Measurements from ENCODE around the gene CCSER1. TPM values are rescaled to one million over a fixed set of nuclear protein-coding genes. Genes with fewer than 3 reads are reported as not detected.
"Not testable (repeated sequence)": the region's sequence is repeated elsewhere in the genome, so short reads cannot be mapped to it uniquely, and the experiment has no call there.

CCSER1 gene
- total RNA-seq, 1 experiment from 2014 or later = 5.9 TPM

DNA sequence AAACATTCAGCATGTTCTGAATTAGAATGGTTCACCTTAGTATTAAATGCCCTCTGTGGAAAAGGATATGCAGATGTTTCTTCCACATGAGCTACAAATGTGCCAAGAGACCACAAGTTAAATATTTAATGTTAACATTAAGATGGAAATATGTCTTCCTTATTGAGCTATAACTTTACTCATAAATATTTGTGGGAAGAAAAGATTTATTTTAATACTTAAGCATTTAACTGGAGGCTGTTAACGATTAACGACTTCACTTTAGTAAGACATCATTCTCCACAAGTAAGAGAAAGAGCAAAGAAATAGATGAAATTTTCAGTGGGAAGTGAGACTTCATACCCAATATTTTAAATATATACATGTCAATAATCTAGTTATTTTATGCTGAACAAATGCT, 1130.5 kb downstream of the CCSER1 start:
- no peak for DNase-seq
- Histone ChIP-seq H3K9me3 (ENCODE audit: insufficient read depth, low read depth) (no peaks in the 10 kb centered on the region), H3K9me2 (ENCODE audit: insufficient read depth) (no peaks in the 10 kb centered on the region), H2AFZ (no peak overlapping the region), H3K79me2 (ENCODE audit: low read depth) (no peaks in the 10 kb centered on the region), H4K20me1 (ENCODE audit: insufficient read depth) (no peaks in the 10 kb centered on the region), H3K4me2 (no peak overlapping the region), H3K4me3 (no peak overlapping the region), H3K27ac (no peak overlapping the region), H3K27me3 (ENCODE audit: insufficient read depth, low read depth) (no peaks in the 10 kb centered on the region), H3K4me1 (replicated peaks; ENCODE audit: insufficient read depth) (no peaks in the 10 kb centered on the region), H3K36me3 (ENCODE audit: low read depth) (no peaks in the 10 kb centered on the region), H3F3A (ENCODE audit: insufficient read depth, low read depth) (no peaks in the 10 kb centered on the region)
- BruUV-seq (replicated peaks) = no TSS peak
- POLR2A ChIA-PET (ENCODE audit: unreplicated experiment) = no interaction called here
- intact Hi-C loops (cut with micrococcal nuclease; ENCODE audit: unreplicated experiment) = no loop called here
- CTCF ChIA-PET = no interaction called here
- TF ChIP-seq EZH2 (IDR thresholded peaks at IDR 0.05; ENCODE audit: low read depth) = no peak
- TF ChIP-seq, protein P1, sequence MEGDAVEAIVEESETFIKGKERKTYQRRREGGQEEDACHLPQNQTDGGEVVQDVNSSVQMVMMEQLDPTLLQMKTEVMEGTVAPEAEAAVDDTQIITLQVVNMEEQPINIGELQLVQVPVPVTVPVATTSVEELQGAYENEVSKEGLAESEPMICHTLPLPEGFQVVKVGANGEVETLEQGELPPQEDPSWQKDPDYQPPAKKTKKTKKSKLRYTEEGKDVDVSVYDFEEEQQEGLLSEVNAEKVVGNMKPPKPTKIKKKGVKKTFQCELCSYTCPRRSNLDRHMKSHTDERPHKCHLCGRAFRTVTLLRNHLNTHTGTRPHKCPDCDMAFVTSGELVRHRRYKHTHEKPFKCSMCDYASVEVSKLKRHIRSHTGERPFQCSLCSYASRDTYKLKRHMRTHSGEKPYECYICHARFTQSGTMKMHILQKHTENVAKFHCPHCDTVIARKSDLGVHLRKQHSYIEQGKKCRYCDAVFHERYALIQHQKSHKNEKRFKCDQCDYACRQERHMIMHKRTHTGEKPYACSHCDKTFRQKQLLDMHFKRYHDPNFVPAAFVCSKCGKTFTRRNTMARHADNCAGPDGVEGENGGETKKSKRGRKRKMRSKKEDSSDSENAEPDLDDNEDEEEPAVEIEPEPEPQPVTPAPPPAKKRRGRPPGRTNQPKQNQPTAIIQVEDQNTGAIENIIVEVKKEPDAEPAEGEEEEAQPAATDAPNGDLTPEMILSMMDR (conservative IDR thresholded peaks at IDR 0.05) = no peak

DNA sequence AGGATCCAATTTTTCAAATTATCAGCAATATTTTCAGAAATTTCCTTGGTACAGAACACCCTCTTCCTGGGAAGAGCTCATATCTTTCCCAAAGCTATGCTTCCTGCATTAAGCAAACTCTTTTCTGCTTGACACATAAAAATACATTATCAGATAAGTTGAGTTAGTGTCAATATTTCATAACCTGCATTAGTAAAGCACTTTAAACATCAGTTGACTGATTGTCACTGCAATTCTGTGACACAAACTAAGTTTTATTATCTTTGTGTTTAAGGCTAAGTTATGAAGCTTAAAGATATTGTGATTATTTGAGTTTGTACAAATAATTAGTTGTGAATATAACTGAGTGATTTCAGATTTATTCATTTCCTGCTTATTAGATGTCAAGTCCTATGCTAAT, 1131.1 kb downstream of the CCSER1 start:
- H3K4me1 ChIP-seq (replicated peaks; ENCODE audit: insufficient read depth) = no peaks in the 10 kb centered on the region
- no peaks in the 10 kb centered on the region for H4K20me1 ChIP-seq (ENCODE audit: insufficient read depth)
- CTCF ChIA-PET = no interaction called here
- BruUV-seq (replicated peaks) = no TSS peak
- no peak overlapping the region for H3K27ac ChIP-seq
- H3K4me3 ChIP-seq = no peak overlapping the region
- no peaks in the 10 kb centered on the region for H3K27me3 ChIP-seq (ENCODE audit: insufficient read depth, low read depth)
- no peaks in the 10 kb centered on the region for H3K9me3 ChIP-seq (ENCODE audit: insufficient read depth, low read depth)
- H3K79me2 ChIP-seq (ENCODE audit: low read depth) = no peaks in the 10 kb centered on the region
- H3K36me3 ChIP-seq (ENCODE audit: low read depth) = no peaks in the 10 kb centered on the region
- POLR2A ChIA-PET (ENCODE audit: unreplicated experiment) = no interaction called here
- TF ChIP-seq, protein P1 (conservative IDR thresholded peaks at IDR 0.05) = no peak
- TF ChIP-seq EZH2 (IDR thresholded peaks at IDR 0.05; ENCODE audit: low read depth) = no peak
- H3K4me2 ChIP-seq = no peak overlapping the region
- intact Hi-C loops (cut with micrococcal nuclease; ENCODE audit: unreplicated experiment) = no loop called here
- H3K9me2 ChIP-seq (ENCODE audit: insufficient read depth) = no peaks in the 10 kb centered on the region
- H3F3A ChIP-seq (ENCODE audit: insufficient read depth, low read depth) = no peaks in the 10 kb centered on the region
- DNase-seq = no peak
- no peak overlapping the region for H2AFZ ChIP-seq

DNA sequence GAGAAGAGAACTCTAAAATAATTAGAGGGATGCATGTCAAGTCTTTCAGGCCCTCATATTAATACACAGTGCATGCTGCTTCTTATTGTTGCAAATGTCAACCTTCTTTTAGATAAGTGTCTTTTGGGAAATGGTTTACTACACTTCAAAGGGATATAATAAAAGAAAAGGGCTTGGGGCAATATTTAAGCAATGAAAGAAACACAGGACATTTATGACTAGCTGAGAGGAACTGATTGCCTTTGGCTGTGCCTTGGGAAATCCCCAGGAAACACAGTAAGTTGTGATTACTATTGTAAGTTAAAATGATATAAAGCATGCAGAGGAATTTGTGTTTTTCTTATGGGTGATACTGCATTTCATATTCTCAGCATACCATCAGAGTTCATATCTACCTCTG, 1140.3 kb downstream of the CCSER1 start:
- no peaks in the 10 kb centered on the region for H3K9me3 ChIP-seq (ENCODE audit: insufficient read depth, low read depth)
- BruUV-seq (replicated peaks) = no TSS peak
- ChIA-PET CTCF (no interaction called here), POLR2A (ENCODE audit: unreplicated experiment) (no interaction called here)
- no peaks in the 10 kb centered on the region for H3F3A ChIP-seq (ENCODE audit: insufficient read depth, low read depth)
- H3K27me3 ChIP-seq (ENCODE audit: insufficient read depth, low read depth) = no peaks in the 10 kb centered on the region
- no peak for TF ChIP-seq EZH2 (IDR thresholded peaks at IDR 0.05; ENCODE audit: low read depth)
- TF ChIP-seq, protein P1 (conservative IDR thresholded peaks at IDR 0.05) = no peak
- no peak overlapping the region for H2AFZ ChIP-seq
- H3K27ac ChIP-seq = no peak overlapping the region
- H3K4me1 ChIP-seq (replicated peaks; ENCODE audit: insufficient read depth) = no peaks in the 10 kb centered on the region
- H3K36me3 ChIP-seq (ENCODE audit: low read depth) = no peaks in the 10 kb centered on the region
- H3K9me2 ChIP-seq (ENCODE audit: insufficient read depth) = no peaks in the 10 kb centered on the region
- no peaks in the 10 kb centered on the region for H3K79me2 ChIP-seq (ENCODE audit: low read depth)
- intact Hi-C loops (cut with micrococcal nuclease; ENCODE audit: unreplicated experiment) = no loop called here
- H3K4me2 ChIP-seq = no peak overlapping the region
- no peak for DNase-seq
- no peak overlapping the region for H3K4me3 ChIP-seq
- no peaks in the 10 kb centered on the region for H4K20me1 ChIP-seq (ENCODE audit: insufficient read depth)

DNA sequence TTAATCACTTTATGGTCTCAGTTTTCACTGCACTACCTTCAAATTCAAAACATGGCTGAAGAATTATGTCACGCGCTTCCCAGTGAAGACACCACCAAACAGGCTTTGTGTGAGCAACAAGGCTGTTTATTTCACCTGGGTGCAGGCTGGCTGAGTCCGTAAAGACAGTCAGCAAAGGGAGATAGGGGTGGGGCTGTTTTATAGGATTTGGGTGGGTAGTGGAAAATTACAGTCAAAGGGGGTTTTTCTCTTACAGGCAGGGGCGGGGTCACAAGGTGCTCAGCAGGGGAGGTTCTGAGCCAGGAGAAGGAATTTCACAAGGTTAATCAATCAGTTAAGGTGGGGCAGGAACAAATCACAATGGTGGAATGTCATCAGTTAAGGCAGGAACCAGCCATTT, 1141.3 kb downstream of the CCSER1 start:
- H3F3A ChIP-seq (ENCODE audit: insufficient read depth, low read depth); H3K4me1 ChIP-seq (replicated peaks; ENCODE audit: insufficient read depth); DNase-seq; H3K9me3 ChIP-seq (ENCODE audit: insufficient read depth, low read depth); H3K4me2 ChIP-seq; H4K20me1 ChIP-seq (ENCODE audit: insufficient read depth); H2AFZ ChIP-seq; POLR2A ChIA-PET (ENCODE audit: unreplicated experiment); H3K9me2 ChIP-seq (ENCODE audit: insufficient read depth); BruUV-seq (replicated peaks); H3K79me2 ChIP-seq (ENCODE audit: low read depth); H3K27ac ChIP-seq; H3K36me3 ChIP-seq (ENCODE audit: low read depth); CTCF ChIA-PET; intact Hi-C loops (cut with micrococcal nuclease; ENCODE audit: unreplicated experiment); H3K4me3 ChIP-seq; H3K27me3 ChIP-seq (ENCODE audit: insufficient read depth, low read depth): not testable (repeated sequence)

All from PC-9 (cell line).